Measurements from ENCODE around the gene ZNF511. TPM values are rescaled to one million over a fixed set of nuclear protein-coding genes. Genes with fewer than 3 reads are reported as not detected.

The ZNF511 gene
- total and polyA plus RNA-seq, 5 experiments from 2014 or later, result 38.0 to 80.4 (median 75.9) TPM

DNA sequence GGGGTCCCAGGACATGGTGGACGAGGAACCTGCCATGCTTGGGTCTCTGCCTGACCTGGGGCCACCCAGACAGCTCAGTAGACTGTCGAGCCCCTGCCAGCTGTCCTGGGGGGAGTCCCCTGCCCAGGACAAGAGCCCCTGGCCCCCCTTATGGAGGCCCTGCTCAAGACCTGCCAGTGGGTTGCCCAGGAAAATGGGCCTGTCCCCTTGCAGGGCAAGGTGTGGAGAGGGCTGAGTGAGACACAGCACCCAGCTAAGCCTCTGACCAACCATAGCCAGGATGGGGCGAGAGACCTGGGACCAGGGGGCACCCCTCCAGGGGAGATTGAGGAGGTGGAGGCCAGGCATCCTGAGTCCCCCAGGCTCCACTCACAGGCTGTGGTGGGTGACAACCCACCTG is 47.3 kb downstream of the ZNF511 start:
- H3K36me3 Mint-ChIP-seq, result no peaks in the 10 kb centered on the region
- no peaks in the 10 kb centered on the region for H3K27me3 Mint-ChIP-seq
- POLR2A ChIA-PET, result interaction anchor here (1.0 to 1.2 kb wide), 2 partner anchors 23 to 34 kb away, joined by 3 to 4 read pairs; partner anchors contain the start of gene PAOX

DNA sequence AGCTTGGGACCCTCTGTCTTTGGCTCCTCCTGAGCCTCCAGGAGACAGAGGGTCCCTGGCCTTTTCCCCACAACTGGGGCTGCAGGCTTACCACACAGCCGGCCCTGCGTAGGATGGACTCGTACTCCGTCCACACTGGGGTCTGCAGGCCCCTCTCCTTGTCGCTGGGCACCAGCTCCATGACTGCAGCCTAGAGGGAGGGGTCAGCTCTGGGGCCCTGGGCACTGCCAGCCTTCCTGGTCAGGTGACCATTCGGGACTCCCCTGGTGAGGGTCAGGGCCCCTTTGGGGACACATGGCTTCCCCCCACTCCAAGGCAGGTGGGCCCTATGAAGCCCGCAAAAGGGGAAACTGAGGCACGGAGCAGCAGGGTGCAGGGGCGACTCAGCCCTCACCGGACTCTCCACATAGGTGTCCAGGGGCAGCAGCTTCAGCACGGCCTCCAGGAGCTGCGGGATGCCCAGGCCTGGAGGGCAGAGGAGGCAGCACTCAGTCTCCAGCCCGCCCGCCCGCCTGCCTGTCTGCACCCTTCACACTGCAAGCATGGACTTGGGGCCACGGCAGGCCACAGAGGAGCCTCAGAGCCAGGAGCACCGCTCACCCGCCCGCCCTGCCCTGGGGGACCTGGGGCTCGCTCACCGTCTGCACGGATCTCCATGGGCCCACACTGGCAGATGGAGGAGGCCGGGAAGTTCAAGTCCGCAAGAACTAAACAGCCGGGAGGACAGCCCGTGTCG is 48.0 kb downstream of the ZNF511 start:
- DNase-seq, result no peak
- no peak for ATAC-seq
- H3K27ac Mint-ChIP-seq, result peak overlapping the region in 3 of 10 donors; percentile 59 to 81 (median 63)
- H3K9me3 Mint-ChIP-seq, result no peaks in the 10 kb centered on the region
- POLR2A ChIA-PET, result interaction anchor here (0.6 to 2.1 kb wide), 3 partner anchors 21 to 82 kb away, joined by 3 to 11 read pairs (median 4); no protein-coding TSS in a partner anchor
- H3K4me3 Mint-ChIP-seq, result peak overlapping the region; percentile 69 to 84 (median 74)
- peaks cover 0 to 2% (median 0%) of the 10 kb centered on the region in 3 donors for H3K36me3 Mint-ChIP-seq
- H3K27me3 Mint-ChIP-seq, result no peaks in the 10 kb centered on the region
- H3K4me1 Mint-ChIP-seq, result peaks cover 3 to 12% (median 6%) of the 10 kb centered on the region in 4 donors

More for the DNA sequence above, 47.3 kb downstream of the ZNF511 start:
- Mint-ChIP-seq H3K27ac (peak overlapping the region in 4 of 10 donors; percentile 11 to 85 (median 56)), H3K4me1 (peaks cover 3 to 7% (median 5%) of the 10 kb centered on the region in 4 donors), H3K9me3 (no peaks in the 10 kb centered on the region), H3K4me3 (peak overlapping the region; percentile 33 to 79 (median 70))
- no peak for ATAC-seq
- DNase-seq, result no peak

DNA sequence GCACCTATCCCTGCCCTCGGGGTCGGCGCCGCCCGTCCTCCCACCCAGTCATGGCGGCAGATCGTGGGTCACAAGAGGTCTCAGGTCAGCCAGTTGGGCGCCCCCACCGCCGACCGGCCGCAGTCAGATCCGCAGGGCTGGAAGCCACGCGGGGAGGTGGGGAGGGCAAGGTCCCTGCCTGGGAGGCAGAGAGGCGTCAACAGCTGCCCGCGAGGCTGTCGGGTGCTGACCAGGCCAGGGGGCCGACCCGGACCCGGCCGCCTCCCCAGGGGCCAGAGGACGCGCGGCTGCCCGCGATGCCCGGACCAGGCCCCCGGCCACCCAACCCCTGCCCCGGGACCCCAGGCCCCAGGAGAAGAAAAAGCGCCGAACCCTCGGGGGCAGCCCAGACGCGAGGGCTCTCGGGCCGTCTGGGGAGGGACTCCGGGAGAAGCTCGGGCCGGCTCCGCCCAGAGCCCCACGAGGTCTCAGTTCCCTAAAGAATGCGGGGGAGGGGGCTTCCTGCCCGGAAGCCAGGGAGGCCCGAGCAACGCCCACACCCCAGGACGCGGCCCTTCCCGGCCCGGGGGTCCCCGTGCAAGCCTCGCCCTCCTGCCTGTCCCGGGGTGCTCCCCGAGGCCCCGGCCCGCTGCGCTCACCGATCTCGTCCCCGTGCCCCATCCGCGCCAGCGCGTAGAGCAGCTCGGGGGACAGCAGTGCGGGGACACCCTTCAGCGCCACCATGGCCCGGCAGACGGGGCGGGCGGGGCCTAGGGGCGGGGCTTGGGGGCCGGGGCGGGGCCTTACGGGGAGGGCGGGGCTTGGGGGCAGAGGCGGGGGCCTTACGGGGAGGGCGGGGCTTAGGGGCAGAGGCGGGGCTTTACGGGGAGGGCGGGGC is 48.8 kb downstream of the ZNF511 start, which contains the start of gene FUOM:
Gene FUOM, minus strand, starts transcription at position 735 of the 877 bp plus-strand sequence. Its CDS starts 12 bp downstream, at position 723.
- Mint-ChIP-seq H3K27ac (peak within 1 kb of the TSS in 7 of 10 donors; percentile 24 to 81 (median 62)), H3K4me1 (peaks cover 3 to 16% (median 8%) of the 10 kb centered on the region in 4 donors), H3K9me3 (no peaks in the 10 kb centered on the region), H3K27me3 (no peaks in the 10 kb centered on the region), H3K36me3 (peaks cover 0 to 9% (median 0%) of the 10 kb centered on the region in 3 donors), H3K4me3 (peak within 1 kb of the TSS; percentile 62 to 87 (median 74))
- POLR2A ChIA-PET, result interaction anchor here (1.9 to 2.1 kb wide), 2 partner anchors 21 to 32 kb away, joined by 7 to 11 read pairs; no protein-coding TSS in a partner anchor
- ATAC-seq (peak; percentile 88 to 91), DNase-seq (peak; percentile 62 to 85 (median 74))

DNA sequence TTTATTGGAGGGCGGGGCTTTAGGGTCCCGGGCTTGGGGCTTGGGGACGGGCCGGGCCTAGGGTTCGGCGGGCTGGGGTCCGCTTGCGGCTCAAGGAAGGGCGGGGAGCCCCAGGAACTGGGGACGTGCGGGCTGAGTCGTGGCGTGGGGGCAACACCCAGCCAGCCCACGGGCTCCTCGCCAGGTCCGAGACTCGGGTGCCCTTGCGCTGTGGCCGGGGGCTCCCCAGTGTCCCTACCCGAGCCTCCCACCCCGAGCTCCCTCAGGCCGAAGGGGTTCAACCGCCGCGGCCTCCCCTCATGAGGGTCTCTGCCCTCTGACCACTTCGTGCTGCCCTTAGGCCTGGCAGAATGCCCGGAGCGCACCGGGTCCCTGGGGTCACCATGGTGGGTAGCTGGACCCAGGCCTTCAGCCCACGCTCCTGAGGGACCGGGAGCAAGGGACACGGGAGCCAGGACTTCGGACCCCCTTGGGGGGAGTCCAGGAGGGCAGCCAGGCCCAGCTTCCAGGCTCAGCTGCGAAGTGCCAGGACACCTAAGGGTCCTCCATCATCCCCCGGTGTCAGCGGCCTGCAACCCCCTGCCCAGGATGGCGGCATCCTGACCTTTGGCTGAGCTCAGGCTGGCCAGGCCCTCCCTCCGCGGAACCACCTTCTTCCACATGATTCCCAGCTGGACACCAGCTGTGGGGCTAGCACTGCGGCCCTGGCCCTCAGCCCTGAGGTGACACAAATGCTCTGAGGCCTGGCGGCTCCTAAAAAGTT is 49.6 kb downstream of the ZNF511 start:
- H3K4me3 Mint-ChIP-seq, result peak overlapping the region in 4 of 10 donors; percentile 18 to 62 (median 24)
- peaks cover 3 to 16% (median 8%) of the 10 kb centered on the region in 4 donors for H3K4me1 Mint-ChIP-seq
- H3K27ac Mint-ChIP-seq, result peak overlapping the region in 3 of 10 donors; percentile 24 to 69 (median 63)
- ATAC-seq, result peak; percentile 21 to 45
- H3K36me3 Mint-ChIP-seq, result peaks cover 0 to 15% (median 0%) of the 10 kb centered on the region in 3 donors
- H3K9me3 Mint-ChIP-seq, result no peaks in the 10 kb centered on the region
- no peaks in the 10 kb centered on the region for H3K27me3 Mint-ChIP-seq
- POLR2A ChIA-PET, result interaction anchor here (1.1 to 2.1 kb wide), 4 partner anchors 15 to 31 kb away, joined by 3 to 11 read pairs (median 6); partner anchors contain the start of gene CALY
- DNase-seq, result peak in 1 of 10 donors; percentile 12

DNA sequence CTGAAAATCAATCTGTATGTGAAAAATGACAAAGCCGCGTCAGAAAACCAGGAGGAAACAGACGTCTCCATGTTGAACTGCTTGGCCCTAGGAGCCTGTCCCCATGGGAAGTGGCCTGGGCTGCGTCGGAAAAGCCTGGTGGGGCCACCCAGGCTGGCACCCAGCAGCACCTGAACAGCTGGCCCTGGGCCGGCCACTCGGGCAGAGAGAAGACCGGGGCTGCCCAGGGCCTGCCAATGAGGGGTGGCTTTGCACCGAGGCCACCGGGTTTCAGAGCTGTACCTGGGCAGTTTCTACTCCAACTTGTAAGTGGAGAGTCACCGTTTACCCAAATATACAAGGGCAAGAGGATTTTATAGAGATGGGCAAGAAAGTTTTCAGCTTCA is 50.2 kb downstream of the ZNF511 start:
- DNase-seq (no peak), ATAC-seq (no peak)
- H3K27ac Mint-ChIP-seq, result peak overlapping the region in 5 of 10 donors; percentile 43 to 69 (median 63)
- no peaks in the 10 kb centered on the region for H3K27me3 Mint-ChIP-seq
- H3K9me3 Mint-ChIP-seq, result no peaks in the 10 kb centered on the region
- H3K36me3 Mint-ChIP-seq, result peaks cover 0 to 18% (median 0%) of the 10 kb centered on the region in 3 donors
- H3K4me3 Mint-ChIP-seq, result peak overlapping the region in 2 of 10 donors; percentile 18 to 24
- H3K4me1 Mint-ChIP-seq, result peaks cover 3 to 16% (median 8%) of the 10 kb centered on the region in 4 donors
- POLR2A ChIA-PET, result interaction anchor here (0.8 to 2.1 kb wide), 6 partner anchors 15 to 32 kb away, joined by 3 to 11 read pairs (median 5); partner anchors contain the start of gene CALY

DNA sequence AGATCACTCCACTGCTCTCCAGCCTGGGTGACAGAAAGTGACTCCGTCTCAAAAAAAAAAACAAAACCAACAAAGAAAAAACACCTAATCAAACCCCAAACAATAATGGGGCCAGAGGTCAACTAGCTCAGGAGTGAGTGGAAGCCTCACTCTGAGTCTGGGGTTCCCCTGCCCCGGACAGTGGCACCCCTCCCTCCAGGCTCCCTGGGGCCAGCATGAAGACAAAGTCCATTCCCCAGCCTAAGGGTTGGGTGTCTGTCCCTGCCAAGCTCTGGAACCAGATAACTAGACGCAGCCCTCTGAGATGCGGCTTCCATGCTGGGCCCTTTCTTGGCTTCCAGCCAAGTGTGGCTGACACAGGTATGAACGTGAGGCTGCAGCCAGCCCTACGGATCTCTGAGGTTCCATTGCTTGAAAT is 50.8 kb downstream of the ZNF511 start:
- H3K9me3 Mint-ChIP-seq, result no peaks in the 10 kb centered on the region
- H3K27ac Mint-ChIP-seq, result peak overlapping the region in 6 of 10 donors; percentile 15 to 75 (median 36)
- no peaks in the 10 kb centered on the region for H3K27me3 Mint-ChIP-seq
- peaks cover 0 to 21% (median 2%) of the 10 kb centered on the region in 3 donors for H3K36me3 Mint-ChIP-seq
- H3K4me3 Mint-ChIP-seq, result no peak overlapping the region
- peak in 5 of 10 donors; percentile 36 to 48 (median 39) for DNase-seq
- POLR2A ChIA-PET, result interaction anchor here (0.8 to 1.9 kb wide), 4 partner anchors 23 to 32 kb away, joined by 3 to 7 read pairs (median 5); partner anchors contain the start of gene CALY
- peaks cover 3 to 16% (median 8%) of the 10 kb centered on the region in 4 donors for H3K4me1 Mint-ChIP-seq
- ATAC-seq, result peak in 1 of 2 donors; percentile 11

DNA sequence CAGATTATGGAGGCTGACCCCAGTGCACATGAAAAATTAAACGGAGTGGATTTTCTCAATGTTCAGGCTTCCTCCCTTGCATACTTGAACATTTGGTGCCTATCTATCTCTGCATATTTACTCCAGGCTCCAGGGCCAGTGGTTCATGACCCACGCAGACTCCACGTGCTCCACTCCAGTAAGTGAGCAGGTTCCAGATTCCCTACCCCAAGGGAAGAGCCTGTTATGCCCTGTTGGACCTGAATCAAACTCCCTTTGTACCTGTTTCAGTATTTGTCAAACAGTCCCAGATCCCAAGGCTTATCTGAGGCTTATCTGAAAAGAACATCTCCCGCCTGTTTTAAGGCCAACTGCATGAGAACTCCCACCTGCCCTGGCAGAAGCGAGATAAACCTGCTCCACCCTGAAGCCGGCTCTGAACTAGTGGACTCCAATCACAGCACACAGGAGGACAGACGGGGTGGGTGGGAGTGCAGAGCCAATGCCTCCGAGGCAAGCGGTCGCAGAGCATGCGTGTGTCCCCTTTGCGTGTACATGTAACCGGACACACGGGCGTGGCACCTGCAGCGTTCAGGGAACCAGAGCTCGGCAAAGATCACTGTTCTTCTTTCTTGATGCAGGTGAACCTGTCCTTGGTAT is 51.4 kb downstream of the ZNF511 start:
- H3K4me3 Mint-ChIP-seq, result no peak overlapping the region
- POLR2A ChIA-PET, result no interaction called here
- H3K27ac Mint-ChIP-seq, result peak overlapping the region; percentile 15 to 86 (median 48)
- peaks cover 0 to 25% (median 4%) of the 10 kb centered on the region in 3 donors for H3K36me3 Mint-ChIP-seq
- ATAC-seq (no peak), DNase-seq (no peak)
- no peaks in the 10 kb centered on the region for H3K27me3 Mint-ChIP-seq
- no peaks in the 10 kb centered on the region for H3K9me3 Mint-ChIP-seq
- peaks cover 3 to 16% (median 8%) of the 10 kb centered on the region in 4 donors for H3K4me1 Mint-ChIP-seq

DNA sequence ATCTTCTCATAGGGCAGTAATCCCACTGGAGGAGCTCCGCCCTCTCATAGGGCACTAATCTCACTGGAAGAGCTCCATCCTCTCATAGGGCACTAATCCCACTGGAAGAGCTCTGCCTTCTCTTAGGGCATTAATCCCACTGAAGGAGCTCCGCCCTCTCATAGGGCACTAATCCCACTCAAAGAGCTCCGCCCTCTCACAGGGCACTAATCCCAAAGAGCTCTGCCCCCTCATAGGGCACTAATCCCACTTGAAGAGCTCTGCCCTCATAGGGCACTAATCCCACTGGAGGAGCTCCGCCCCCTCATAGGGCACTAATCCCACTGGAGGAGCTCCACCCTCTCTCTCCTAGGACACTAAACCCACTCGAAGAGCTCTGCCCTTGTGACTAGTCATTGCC is 52.5 kb downstream of the ZNF511 start:
- POLR2A ChIA-PET, result interaction anchor here (1.0 to 1.7 kb wide), 2 partner anchors 12 to 28 kb away, joined by 3 to 9 read pairs; partner anchors contain the start of gene ECHS1
- peak overlapping the region in 2 of 10 donors; percentile 21 to 31 for H3K4me3 Mint-ChIP-seq
- H3K27ac Mint-ChIP-seq, result peak overlapping the region in 3 of 10 donors; percentile 3 to 64 (median 29)
- H3K9me3 Mint-ChIP-seq, result no peaks in the 10 kb centered on the region
- H3K36me3 Mint-ChIP-seq, result peaks cover 0 to 30% (median 4%) of the 10 kb centered on the region in 3 donors
- H3K27me3 Mint-ChIP-seq, result no peaks in the 10 kb centered on the region
- no peak for DNase-seq
- peaks cover under 1 to 11% (median 5%) of the 10 kb centered on the region in 4 donors for H3K4me1 Mint-ChIP-seq
- ATAC-seq, result no peak

DNA sequence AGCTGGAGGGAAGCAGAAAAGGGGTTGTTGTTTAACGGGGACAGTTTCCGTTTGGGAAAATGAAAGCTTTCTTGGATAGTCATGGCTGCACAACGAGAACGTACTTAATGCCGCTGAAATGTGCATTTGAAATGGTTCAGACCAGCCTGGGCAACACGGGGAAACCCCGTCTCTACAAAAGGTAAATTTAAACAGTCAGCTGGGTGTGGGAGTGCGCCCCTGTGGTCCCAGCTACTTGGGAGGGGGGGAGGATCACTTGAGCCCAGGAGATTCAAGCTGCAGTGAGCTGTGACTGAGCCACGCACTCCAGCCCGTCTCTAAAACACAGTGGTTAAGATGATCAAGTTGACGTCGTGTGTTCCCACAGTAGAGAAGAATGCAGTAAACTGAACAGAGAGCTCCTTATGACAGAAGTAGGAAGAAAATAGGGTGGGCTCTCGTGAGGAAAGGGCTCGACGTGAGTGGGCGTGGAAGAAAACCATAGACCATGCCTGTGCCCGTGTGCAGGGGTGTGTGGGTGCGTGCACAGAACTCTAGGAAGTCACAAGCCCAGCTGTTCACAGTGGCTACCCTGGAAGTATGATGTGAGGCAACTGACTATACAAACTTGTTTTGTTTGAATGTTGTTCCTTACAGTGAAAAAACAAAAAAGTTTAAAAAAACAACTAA is 53.2 kb downstream of the ZNF511 start:
- DNase-seq (no peak), ATAC-seq (no peak)
- H3K27me3 Mint-ChIP-seq, result no peaks in the 10 kb centered on the region
- H3K27ac Mint-ChIP-seq, result peak overlapping the region in 8 of 10 donors; percentile 29 to 81 (median 65)
- H3K4me3 Mint-ChIP-seq, result peak overlapping the region in 2 of 10 donors; percentile 21 to 31
- POLR2A ChIA-PET, result interaction anchor here (1.0 to 1.7 kb wide), 2 partner anchors 11 to 27 kb away, joined by 3 to 9 read pairs; partner anchors contain the start of gene ECHS1
- H3K36me3 Mint-ChIP-seq, result peaks cover 0 to 30% (median 4%) of the 10 kb centered on the region in 3 donors
- H3K9me3 Mint-ChIP-seq, result no peaks in the 10 kb centered on the region
- peaks cover 0 to 9% (median 5%) of the 10 kb centered on the region in 4 donors for H3K4me1 Mint-ChIP-seq

Measured in naive thymus-derived CD8-positive, alpha-beta T cell (primary cell).